Renal cortical epithelial cell (primary cell): Measurements from ENCODE around the gene UIMC1. TPM values are rescaled to one million over a fixed set of nuclear protein-coding genes. Genes with fewer than 3 reads are reported as not detected.
A peak's percentile ranks its signal among the peaks of the same experiment; 100 is the strongest.

Experiments used
- DNase-seq: peaks from one replicate; pipeline ENCODE4 v3.0.0-alpha.2; 2011; ENCODE audit warnings: low read depth
- total RNA-seq: library from RNA; depleted of rRNA; stranded (reverse); fragments of >200 nt; gene quantifications from 2 replicates; pipeline ENCODE4 v1.2.3, GENCODE V29; 2014

UIMC1 gene
- total RNA-seq, 1 donor from 2014 or later = 35.1 TPM

DNA sequence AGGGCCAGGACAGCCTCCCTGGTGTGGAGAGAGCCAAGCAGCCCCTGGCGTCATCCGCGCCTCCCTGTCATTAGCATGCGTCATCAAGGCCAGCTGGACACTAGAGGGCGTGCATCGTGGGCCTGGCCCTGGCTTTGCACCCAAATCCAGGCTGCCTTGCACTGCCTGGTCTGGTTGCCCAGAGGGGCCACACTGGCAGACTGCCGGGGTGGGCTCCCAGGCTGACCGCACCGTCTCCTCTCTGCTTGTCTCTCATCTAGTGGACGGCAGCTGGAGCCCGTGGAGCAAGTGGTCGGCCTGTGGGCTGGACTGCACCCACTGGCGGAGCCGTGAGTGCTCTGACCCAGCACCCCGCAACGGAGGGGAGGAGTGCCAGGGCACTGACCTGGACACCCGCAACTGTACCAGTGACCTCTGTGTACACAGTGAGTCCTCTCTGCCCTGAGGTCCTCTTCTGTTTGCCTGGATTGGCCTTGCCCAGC is 136.4 kb downstream of the UIMC1 start:
- peak; percentile 11 for DNase-seq

- DNase-seq = no peak
These were observed 137.0 kb downstream of the UIMC1 start for GRCh38 chr5:176869501-176870109.

DNA sequence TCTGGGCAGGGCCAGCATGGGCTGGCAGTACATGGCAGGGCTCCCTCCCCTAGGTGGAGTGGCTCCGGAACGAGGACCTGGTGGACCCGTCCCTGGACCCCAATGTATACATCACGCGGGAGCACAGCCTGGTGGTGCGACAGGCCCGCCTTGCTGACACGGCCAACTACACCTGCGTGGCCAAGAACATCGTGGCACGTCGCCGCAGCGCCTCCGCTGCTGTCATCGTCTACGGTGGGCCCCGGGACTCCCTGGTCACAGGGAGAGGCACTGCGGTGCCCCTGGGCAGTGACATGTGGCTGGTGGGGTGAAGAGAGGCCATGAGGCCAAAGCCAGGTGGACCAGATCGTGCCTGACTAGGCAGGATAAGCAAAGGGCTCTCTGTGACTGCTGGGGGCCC is 137.8 kb downstream of the UIMC1 start:
- DNase-seq = no peak

- DNase-seq = no peak
These were observed 138.5 kb downstream of the UIMC1 start for GRCh38 chr5:176868126-176868525.

GRCh38 chr5:176866707-176867310 is 139.8 kb downstream of the UIMC1 start:
- DNase-seq = no peak

GRCh38 chr5:176865964-176866363 is 140.6 kb downstream of the UIMC1 start:
- no peak for DNase-seq

GRCh38 chr5:176864755-176865154 is 141.8 kb downstream of the UIMC1 start:
- DNase-seq = no peak

- DNase-seq = no peak
These were observed 142.8 kb downstream of the UIMC1 start for GRCh38 chr5:176863765-176864098.

- DNase-seq = no peak
These were observed 143.4 kb downstream of the UIMC1 start for GRCh38 chr5:176863041-176863764.

DNA sequence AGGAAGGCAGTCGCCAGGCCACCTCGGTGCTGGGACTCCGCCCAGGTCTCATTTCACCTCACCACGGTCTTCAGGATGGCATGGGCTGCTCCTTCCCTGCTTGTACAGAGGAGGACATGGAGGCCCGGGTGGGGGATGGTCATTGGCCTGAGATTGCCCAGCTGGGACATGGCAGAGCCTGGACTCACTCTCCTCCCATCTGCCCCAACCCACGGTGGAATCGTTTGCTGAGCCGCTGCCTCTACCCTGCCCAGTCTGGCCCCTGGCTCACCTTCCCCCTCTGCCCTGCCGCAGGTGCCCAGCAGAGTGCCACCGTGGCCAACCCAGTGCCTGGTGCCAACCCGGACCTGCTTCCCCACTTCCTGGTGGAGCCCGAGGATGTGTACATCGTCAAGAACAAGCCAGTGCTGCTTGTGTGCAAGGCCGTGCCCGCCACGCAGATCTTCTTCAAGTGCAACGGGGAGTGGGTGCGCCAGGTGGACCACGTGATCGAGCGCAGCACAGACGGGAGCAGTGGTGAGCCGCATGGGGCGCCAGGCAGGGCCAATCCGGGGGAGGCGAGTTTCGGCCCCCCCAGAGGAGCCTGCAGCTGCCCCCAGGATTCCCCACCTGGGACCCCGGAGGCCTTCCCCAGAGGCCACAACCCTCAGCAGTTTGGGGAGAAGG is 144.1 kb downstream of the UIMC1 start:
- DNase-seq = no peak

DNA sequence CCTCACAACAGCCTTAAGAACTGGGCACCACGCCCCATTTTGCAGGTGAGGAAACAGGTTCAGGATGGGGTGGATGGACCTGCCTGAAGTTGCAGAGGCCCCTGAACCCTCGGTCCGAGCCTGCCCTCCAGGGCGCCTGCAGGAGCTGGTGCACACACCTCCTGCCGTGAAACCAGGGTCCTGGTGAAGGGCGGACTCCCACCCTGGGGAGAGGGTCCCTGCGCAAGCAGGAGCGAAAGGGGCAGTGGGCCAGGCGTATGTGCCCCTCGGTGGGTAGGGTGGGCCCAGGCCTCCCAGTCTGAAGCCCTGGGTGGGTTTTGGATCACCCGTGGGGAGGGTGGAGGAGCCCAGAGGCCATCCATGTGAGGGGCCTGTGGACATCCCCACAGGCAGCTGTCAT is 145.3 kb downstream of the UIMC1 start:
- DNase-seq = no peak

DNA sequence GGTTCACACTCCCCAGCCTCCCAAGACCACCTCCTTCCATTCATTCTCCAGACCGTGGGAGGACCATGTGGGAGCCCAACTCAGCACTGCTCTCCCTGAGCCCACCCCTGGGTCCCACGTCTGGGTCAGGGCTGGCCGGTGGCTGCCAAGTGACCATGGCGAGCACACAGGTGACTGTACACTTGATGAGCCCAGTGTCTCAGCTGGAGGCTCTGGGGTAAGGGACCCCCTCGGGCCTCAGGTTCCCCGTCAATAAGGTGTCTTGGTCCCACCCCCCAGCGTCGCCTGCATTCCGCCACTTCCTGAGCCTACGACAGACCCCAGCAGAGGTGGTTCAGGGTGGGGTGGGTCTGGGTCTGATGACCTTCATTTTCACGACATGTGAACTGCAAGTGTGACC is 146.2 kb downstream of the UIMC1 start:
- DNase-seq = no peak

GRCh38 chr5:176859916-176860315 is 146.7 kb downstream of the UIMC1 start:
- no peak for DNase-seq

DNA sequence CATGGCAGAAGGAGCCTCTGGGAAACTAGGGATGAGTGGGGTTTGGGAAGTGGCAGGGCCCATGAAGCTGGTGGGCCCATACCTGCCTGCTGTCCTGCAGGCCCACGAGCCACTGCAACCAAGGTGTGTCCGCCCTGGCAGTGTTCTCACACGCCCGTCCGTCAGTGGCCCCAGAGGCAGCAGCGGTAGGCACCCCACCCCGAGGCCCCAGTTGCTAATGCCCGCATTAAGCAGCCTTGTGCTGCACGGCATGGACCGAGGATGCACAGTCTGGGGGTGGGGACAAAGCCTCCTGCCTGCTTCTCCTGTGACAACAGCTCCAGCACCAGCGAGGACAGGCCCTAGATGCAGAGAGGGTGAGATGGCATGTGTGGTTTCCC is 148.7 kb downstream of the UIMC1 start:
- DNase-seq = no peak

DNA sequence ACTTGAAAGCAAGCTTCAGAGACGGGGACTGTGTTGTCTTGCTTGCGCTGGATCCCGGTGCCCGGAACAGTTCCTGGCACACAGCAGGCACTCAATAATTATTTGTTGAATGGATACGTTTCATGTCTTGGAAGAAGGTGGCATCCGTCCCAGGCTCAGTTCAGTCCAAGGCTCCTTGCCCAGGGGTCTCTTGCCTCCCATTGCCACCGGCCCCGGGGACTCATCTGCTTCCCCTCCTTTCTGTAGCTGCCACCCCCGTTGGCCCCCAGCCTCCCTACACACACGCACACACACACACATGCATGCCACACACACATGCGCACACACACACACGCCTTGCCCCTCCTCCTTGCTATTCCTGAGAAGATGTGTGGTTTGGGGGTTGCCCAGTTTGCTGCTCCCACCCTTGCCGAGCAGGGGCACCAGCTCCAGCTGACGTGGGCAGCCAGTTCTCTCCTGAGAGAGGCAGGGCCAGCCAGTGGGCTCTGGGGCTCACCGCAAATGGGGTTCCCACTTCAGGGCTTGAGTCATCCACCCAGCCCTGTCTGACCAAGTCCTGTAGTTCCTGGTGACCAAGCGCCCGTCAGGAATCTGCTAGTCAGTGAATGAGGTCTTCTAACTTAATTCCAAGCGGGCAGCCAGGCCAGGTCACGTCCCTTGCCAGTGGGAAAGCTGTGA is 149.2 kb downstream of the UIMC1 start:
- DNase-seq = no peak

GRCh38 chr5:176856746-176857145 is 149.8 kb downstream of the UIMC1 start:
- DNase-seq = no peak

DNA sequence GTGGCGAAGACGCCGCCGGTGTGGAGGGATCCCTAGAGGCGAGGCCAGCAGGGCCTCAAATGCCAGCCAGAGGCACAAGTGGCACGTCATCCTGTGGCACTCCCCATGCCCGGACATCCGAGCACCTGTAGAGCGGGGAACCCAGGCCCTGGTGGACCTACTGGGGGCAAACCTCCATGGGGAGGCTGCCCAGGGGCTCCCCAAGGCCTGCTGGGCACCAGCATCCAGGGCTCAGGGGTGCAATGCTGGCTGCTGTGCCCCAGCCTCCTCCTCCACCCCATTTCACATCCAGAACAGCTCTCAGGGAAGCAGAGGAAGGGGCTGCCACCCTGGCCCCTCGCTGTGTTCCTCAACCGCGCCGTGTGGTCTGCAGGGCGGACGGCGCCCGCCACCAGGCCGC is 151.0 kb downstream of the UIMC1 start:
- DNase-seq = no peak

Other genes with a start within 250 kb of the UIMC1 start
- 0.69 and 2.2 TPM in 2 replicates for gene UNC5A, start 196.2 kb downstream of the UIMC1 start, total RNA-seq
- gene HK3, start 107.4 kb downstream of the UIMC1 start, total RNA-seq = 0.05 and 0.17 TPM in 2 replicates
- 9.0 and 23.8 TPM in 2 replicates for gene ZNF346, start 15.9 kb upstream of the UIMC1 start, total RNA-seq
- gene FGFR4, start 80.1 kb upstream of the UIMC1 start, total RNA-seq = 14.1 and 35.2 TPM in 2 replicates
- gene NSD1, start 127.0 kb upstream of the UIMC1 start, total RNA-seq = 42.4 and 59.1 TPM in 2 replicates